Measurements from ENCODE around the gene C1GALT1. TPM values are rescaled to one million over a fixed set of nuclear protein-coding genes. Genes with fewer than 3 reads are reported as not detected.

The C1GALT1 gene
- total RNA-seq, 3 donors from 2014 or later = 23.3 to 38.9 (median 30.1) TPM

DNA sequence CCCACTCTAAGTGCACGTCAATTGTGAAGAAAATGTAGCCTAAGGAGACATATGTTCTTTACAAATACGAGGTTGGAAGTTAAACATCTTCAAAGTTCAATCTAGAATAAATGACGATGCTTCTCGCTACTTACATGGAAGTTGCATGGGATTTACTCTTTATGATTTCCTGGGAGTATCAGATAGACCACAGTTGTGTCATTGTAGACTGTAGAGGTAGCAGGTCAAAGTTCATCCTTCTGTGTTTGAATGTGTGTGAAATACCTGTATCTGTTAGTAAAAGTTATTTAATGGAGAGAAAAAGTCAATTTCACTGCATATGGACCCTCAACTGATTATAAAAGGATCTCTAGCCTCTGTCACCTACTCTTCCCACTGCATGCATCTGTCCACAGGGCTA lies 112.6 kb downstream of the C1GALT1 start:
- Histone ChIP-seq H3K36me3 (ENCODE audit: low read depth) (no peaks in the 10 kb centered on the region), H3K4me3 (no peak overlapping the region), H3K9me3 (no peaks in the 10 kb centered on the region), H3K4me1 (ENCODE audit: low read depth) (no peaks in the 10 kb centered on the region)
- TF ChIP-seq, protein P1, sequence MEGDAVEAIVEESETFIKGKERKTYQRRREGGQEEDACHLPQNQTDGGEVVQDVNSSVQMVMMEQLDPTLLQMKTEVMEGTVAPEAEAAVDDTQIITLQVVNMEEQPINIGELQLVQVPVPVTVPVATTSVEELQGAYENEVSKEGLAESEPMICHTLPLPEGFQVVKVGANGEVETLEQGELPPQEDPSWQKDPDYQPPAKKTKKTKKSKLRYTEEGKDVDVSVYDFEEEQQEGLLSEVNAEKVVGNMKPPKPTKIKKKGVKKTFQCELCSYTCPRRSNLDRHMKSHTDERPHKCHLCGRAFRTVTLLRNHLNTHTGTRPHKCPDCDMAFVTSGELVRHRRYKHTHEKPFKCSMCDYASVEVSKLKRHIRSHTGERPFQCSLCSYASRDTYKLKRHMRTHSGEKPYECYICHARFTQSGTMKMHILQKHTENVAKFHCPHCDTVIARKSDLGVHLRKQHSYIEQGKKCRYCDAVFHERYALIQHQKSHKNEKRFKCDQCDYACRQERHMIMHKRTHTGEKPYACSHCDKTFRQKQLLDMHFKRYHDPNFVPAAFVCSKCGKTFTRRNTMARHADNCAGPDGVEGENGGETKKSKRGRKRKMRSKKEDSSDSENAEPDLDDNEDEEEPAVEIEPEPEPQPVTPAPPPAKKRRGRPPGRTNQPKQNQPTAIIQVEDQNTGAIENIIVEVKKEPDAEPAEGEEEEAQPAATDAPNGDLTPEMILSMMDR (IDR thresholded peaks at IDR 0.05) = no peak
- intact Hi-C loops (cut with DNase I, micrococcal nuclease) = no loop called here
- peak; percentile 68 for ATAC-seq
- no peak for DNase-seq
